Brain microvascular endothelial cell (primary cell): ENCODE results near the gene C11orf21.

Experiments used
- DNase-seq: peaks from one replicate; pipeline ENCODE4 v3.0.0-alpha.2; 2020
- H3K27ac ChIP-seq: fragments of 250-450 bp; sonication (Bioruptor Pico); 2 replicates; pipeline ENCODE4 v1.5.1; 2020; ENCODE audit warnings: mild to moderate bottlenecking, moderate library complexity
- H3K27me3 ChIP-seq: fragments of 250-450 bp; sonication (Bioruptor Pico); replicated peaks from 2 replicates; pipeline ENCODE4 v1.5.1; 2020; ENCODE audit warnings: mild to moderate bottlenecking
- H3K36me3 ChIP-seq: fragments of 250-450 bp; sonication (Bioruptor Pico); replicated peaks from 2 replicates; pipeline ENCODE4 v1.5.1; 2020; ENCODE audit warnings: mild to moderate bottlenecking
- H3K4me3 ChIP-seq: 2 replicates; pipeline ENCODE4 v1.5.1; 2011; ENCODE audit warnings: low read depth, mild to moderate bottlenecking, control low read depth, low read length, moderate library complexity
- CTCF ChIP-seq: IDR thresholded peaks from 2 replicates; pipeline ENCODE4 v1.5.1; 2011; ENCODE audit warnings: low read depth, mild to moderate bottlenecking, moderate library complexity, low read length, control low read depth, inconsistent platforms; ENCODE audit errors: missing control alignments
- in situ Hi-C: cut with HindIII; loops from 2 replicates; pipeline ENCODE4 v1.10.0; 2017; ENCODE audit warnings: low sequenced_read_pairs, low pct_ligation_motif_present

C11orf21 gene

DNA sequence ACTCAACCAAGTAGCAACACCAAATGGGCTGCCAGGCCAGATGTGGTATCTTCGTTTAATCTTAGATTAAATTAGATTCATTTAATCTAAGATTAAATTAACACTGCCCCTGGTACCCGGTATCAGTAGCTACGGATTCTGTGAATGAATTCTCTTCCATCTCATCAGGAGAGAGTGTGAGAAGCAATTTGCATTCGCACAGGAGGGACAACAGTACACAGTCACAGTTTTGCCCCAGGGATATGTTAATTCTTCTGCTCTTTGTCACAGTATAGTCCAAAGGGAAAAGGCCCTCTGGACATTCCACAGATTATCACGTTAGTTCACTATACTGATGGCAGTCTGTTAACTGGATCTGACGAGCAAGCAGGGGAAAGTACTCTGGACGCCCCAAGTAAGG is 54.2 kb downstream of the C11orf21 start:
- no peak overlapping the region for H3K27ac ChIP-seq
- peaks cover 6% of the 10 kb centered on the region for H3K27me3 ChIP-seq
- H3K36me3 ChIP-seq: no peaks in the 10 kb centered on the region
- no peak overlapping the region for H3K4me3 ChIP-seq
- in situ Hi-C loops: no loop called here
- TF ChIP-seq CTCF: no peak
- no peak for DNase-seq
